GM18505 (cell line): ENCODE results near the gene ASCC3.

Experiments used
- ATAC-seq: cut with Tn5 transposase; IDR thresholded peaks from one replicate; pipeline ENCODE4 v1.9.1; 2021; ENCODE audit not compliant: unreplicated experiment
- POLR2A ChIP-seq: IDR thresholded peaks from 4 replicates; pipeline ENCODE4 v1.6.1; 2011; ENCODE audit warnings: borderline replicate concordance; ENCODE audit not compliant: insufficient read depth, insufficient read length; ENCODE audit errors: extremely low read depth

ASCC3 gene

DNA sequence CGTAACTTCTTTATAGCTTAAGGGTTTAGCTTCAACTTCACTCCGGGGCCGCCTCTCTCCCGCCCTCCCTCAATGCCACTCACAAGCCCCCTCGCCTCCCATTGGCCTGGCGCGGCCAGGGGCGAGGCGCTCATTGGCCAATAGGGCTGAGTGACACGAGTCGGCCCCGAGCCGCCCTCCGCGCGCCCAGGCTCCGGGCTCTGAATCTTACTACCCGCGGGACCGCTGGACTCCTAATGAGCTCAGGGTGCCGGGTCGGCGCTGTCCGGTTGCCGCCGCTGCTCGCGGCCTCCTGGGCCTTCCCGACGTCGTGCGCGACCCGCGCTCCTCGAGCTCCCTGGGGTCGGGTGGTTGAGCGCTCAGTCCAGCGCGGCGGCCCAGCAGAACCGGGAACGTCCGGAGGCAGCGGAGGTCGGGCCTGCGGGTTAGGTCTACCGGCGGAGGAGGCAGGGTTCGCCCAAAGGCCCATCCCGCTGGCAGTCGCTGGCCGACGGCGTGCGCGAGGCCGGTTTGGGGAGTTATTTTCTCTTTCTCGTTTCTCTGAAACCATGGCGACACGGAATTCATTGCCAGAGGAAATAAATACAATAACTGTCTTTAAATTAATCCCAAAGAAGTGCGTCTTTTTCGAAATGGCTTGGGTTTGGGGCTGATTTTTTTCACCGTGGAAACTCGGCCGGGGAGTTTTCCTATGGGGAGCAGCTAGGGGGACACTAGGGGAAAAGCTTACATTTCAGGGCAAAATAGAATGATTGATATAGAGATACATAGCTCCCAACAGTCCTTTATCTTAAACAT is 416.0 kb downstream of the ASCC3 start, which contains the start of gene SIM1:
Gene SIM1, minus strand, starts transcription at position 19 of the 798 bp plus-strand sequence. CDS start 1,453 bp downstream, outside the sequence.
- ATAC-seq: peak; percentile 72
- TF ChIP-seq POLR2A: no peak

DNA sequence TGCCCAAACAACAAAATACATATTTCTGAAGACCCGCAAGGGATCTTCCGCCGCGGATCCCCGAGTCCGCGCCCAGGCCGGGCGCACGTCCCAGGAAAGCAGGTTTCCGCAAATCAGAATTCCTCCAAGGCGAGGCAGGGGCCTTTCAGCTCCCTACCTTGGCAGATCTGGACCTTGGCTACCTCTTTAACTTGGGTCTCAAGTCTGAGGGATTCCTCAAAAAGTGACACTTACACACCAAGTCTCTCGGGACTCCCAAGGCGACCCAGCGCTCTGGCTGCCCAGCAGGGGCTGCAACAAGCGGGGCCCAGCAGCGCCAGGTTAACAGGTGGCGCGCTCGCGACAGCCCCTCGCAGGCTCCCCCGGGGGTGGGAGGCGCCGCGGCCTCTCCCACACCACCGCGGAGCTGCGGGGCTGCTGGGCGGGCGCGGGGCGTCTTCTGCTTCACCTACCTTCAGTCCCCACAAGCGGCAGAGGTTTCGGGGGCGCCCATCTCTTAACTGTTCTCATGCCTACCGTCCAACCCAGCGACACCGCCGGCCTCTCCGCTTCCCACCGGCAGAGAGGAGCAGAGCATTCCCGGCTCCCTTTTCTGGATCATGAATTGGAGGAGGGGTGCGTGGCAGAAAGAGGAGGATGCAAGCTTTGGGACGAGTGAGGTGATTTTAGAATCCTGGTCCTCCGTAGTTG is 416.8 kb downstream of the ASCC3 start:
- ATAC-seq: no peak
- TF ChIP-seq POLR2A: no peak

- no peak for TF ChIP-seq POLR2A
- no peak for ATAC-seq
Observed at GRCh38 chr6:100463630-100464161, 417.4 kb downstream of the ASCC3 start.

GRCh38 chr6:100462706-100463629 is 418.2 kb downstream of the ASCC3 start:
- no peak for ATAC-seq
- no peak for TF ChIP-seq POLR2A

DNA sequence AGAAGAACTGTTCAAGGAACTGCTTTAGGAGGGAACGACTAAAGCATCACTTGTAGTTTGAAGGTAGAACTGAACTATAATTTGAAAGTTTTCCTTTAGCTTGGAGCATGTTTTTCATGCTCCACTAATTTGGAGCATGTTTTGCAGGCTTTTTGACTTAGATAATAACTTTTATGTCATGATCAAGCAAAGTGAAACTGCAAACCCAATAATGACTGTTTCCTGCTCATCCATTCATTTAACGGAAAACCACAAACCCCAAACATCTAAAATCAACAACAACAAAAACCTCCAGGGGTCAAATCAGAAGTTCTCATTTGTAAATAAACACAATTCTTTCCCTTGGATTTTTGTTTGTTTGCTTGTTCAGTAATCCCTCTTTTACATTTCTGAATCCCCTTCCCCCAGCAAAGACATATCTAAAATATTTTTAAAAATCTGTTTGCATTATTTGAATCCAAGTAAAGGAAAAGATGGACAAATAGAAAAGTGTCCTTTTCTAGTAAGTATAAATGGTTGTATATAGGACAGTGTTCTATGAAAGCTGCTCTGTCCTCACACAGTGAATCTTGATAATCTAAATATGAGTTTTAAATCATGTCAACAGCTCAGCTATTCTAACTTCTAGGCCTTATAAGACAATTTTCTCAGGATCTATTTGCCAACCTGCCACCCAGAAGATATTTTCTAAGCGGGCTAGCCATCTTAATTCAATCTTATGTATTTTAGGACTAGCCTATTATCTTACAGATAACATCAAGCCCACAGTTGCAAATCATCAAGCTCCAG is 419.0 kb downstream of the ASCC3 start:
- ATAC-seq: no peak
- no peak for TF ChIP-seq POLR2A

GRCh38 chr6:100461278-100461916 is 419.7 kb downstream of the ASCC3 start:
- no peak for TF ChIP-seq POLR2A
- no peak for ATAC-seq

DNA sequence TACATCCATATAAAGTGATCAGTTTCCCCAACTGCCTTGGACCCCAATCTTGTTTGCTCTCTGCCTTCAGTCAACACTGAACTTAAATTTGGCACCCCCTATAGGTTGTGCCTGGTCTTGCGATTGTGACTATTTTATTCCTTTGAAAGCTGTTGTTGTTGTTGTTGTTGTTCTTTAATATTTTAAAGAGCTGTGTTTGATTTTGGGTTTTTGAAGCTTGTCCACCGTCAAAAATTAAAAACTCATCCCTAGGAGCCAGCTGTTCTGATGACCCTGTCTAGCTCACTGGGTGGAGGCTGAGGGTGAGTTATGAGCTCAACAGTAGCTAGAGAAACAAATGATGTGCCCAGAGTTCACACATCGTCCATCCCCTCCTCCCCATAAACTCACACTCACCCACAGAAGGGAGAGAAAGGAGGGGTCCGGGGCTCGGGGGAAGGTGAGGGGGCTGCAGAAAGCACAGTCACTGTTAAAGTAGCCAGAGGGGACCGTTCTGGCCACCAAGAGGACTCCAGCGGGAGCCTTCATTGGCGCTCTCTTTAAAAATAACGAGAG is 420.4 kb downstream of the ASCC3 start:
- no peak for ATAC-seq
- TF ChIP-seq POLR2A: no peak

DNA sequence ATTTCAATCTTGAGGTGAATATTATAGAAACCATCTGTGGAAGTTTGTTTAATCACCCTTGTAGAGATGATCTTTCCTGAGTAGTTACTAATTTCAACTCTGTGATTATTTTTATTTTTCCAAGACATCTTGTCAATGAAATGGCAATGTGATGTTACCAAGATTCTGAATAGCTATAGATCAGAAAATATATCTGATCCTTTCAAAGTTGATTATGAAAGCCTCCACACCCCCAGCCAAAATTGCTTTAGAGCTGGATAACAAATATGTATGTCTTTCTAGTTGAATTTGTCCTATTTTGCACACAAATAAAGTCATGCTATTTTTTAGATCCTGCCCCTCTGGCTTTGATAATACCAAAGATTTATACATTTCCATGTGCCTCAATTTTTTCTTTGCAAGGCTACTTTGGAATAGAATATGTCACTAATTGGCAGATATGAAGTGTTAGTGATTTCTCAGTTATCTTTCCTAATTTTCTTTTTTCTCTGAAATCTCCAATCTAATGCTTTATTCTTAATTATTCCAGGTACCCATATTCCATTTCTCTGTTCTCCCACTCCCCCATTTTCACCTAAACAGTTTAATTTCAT is 421.4 kb downstream of the ASCC3 start:
- ATAC-seq: no peak
- no peak for TF ChIP-seq POLR2A

DNA sequence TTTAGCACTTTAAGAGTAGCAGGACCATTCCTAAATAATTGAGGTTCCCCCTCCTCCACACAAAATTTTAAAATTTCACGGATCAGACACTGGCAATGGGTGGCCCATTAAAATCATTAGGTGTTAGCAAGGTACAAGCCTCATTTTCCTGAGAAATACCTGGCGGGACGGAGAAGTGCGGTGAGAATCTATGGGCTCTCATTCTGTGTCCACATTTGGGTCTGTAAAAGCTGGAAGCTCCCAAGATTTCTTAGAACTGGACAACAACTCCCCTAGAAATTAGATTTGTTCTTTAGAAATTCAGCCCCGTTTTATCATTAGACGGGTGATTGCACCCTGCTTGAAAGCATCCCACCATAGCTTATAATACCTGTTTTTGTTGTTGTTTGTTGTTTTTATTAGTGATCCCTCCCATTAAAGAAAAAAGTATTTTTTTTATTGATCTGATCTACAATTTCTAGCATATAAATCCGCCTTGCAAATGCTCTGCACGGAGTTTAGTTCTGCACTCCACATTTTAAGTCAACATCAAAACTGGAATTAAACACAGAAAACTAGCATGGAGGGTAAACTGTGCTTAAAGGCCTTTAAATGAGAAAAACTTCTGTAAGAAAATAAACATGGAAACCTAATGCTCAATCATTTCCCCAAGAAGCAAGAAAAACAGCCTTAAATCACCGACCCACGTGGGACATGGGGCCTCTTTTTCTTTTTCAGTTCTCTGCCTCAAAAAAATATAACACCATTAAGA is 422.1 kb downstream of the ASCC3 start:
- ATAC-seq: no peak
- no peak for TF ChIP-seq POLR2A
